ENCODE data around the gene PHF5A.

The PHF5A gene, protein sequence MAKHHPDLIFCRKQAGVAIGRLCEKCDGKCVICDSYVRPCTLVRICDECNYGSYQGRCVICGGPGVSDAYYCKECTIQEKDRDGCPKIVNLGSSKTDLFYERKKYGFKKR

DNA sequence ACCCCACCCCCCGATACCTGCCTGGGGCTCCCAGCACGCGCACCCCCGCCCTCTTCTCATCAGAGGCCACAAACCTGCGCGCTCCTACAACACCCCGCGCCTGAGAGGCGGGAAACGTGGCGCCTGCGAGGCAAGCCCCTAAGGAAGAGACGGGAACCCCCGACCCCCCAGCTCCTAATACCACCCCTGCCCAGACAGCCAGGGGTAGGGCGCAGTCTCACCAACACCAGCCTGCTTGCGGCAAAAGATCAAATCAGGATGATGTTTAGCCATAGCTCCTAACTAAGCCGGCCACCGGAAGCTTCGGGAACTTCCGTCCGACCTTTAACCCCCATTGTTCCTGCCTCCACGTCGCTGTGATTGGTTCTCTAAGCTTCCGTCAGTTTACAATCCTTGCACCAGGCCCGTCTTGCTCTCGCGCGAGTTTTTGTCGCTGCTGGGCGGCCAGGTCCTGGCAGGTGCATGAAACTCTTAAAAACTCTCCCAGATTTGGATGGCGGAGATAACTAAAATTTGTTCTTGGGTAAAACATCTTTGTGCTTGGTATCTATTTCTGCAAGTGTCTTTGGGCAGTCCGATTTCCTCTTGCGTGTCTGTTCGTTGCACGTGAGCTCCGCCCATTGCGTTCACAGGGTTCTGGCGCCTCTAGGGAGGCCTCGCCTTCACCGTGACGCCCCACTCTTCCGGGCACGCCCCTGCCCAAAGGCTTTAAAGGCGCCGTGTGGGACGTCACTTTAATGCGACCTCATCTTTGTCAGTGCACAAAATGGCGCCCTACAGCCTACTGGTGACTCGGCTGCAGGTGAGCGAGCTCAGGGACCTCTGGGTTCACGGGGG is at the start of gene PHF5A, which contains the start of gene ACO2:
Gene PHF5A, minus strand, starts transcription at position 312 of the 837 bp plus-strand sequence. Its CDS starts 39 bp downstream, at position 273.
Gene ACO2, plus strand, starts transcription at position 737 of the 837 bp plus-strand sequence. Its CDS starts 30 bp downstream, at position 767.
- DNase-seq = peak; percentile 98

DNA sequence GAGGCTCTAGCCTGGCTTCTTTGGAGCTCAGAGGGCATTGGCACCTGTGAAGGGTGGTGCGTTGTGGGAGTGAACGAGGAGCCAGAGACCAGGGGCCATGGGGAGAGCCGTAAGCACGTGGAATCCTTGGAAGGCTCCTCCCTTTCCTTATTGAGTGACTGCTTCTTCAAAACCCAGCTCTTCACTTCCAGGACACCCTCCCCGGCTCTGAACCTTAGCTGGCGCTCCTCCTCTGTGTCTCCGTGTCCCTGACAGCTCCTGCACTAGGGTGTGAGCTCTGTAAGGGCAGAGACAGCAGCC is 49.5 kb upstream of the PHF5A start:
- no peak for DNase-seq

DNA sequence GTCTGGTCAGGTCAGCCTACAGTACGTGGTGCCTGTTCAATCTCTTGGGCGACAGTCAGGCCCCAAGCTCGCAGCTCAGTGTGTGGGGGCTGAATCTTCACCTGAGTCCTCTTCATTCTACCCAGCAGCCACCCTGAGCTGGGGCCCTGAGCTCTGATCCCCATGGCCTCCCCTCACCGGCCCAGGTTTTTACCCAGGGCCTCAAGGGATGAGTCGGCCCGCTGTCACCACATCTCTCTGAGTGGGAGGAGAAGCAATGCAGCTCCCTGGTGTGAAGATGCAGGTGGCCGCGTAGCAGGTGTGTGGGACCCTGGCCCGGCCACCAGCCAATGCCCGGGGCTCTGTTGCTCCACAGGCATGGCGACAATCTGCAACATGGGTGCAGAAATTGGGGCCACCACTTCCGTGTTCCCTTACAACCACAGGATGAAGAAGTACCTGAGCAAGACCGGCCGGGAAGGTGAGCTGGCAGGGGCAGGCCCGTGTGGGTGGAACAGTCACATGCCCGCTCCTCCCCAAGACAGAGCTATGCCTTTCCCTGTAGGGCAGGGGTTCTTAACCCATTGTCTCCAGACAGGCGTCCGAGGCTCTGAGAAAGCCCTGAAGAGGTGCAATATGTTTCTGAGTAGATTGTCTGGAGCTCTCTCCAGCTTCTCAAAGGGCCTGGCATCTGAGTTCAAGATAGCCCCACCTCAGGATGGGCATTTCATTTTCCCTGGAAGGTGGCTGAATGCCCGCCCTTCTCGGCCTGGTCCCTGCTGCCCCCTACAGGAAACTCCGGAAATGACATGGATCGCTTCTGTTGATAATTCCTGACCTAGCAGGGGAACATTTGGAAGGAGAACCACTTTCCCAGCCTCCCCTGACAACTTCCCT is 48.9 kb upstream of the PHF5A start:
- peak; percentile 73 for DNase-seq

DNA sequence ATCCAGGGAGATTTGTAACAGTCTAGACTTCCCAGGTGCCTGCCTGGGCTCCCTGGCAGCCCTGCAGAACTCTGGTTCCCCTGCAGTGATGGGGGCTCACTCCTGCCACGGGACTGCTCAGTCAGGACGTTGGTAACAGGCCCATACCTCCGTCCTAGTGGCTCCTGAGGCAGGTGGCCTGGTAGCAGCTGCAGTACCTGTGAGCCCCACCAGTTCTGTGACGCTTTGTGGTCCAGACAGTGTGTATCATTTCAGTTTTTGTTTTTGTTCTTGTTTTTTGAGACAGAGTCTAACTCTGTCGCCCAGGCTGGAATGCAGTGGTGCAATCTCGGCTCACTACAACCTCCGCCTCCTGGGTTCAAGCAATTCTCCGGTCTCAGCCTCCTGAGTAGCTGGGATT is 48.0 kb upstream of the PHF5A start:
- DNase-seq = no peak

DNA sequence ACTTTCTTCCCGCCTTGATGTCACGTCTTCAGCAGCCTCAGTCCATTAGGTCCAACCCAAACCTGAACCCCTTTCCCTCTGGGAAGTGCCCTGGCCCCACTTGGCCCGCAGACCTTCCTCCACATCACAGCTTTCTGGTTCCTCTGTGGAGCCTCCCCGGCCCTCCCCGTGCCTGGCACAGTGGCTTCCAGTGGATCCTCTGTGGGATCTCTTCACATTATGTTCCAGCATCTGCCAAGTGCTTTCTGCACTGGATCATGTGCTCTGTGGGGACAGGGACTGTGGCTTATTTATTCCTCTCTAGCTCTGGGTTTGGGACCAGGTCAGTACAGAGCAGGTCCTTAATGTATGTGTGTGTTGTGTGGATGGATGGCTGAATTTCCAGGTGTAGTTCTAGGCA is 44.9 kb upstream of the PHF5A start:
- no peak for DNase-seq

DNA sequence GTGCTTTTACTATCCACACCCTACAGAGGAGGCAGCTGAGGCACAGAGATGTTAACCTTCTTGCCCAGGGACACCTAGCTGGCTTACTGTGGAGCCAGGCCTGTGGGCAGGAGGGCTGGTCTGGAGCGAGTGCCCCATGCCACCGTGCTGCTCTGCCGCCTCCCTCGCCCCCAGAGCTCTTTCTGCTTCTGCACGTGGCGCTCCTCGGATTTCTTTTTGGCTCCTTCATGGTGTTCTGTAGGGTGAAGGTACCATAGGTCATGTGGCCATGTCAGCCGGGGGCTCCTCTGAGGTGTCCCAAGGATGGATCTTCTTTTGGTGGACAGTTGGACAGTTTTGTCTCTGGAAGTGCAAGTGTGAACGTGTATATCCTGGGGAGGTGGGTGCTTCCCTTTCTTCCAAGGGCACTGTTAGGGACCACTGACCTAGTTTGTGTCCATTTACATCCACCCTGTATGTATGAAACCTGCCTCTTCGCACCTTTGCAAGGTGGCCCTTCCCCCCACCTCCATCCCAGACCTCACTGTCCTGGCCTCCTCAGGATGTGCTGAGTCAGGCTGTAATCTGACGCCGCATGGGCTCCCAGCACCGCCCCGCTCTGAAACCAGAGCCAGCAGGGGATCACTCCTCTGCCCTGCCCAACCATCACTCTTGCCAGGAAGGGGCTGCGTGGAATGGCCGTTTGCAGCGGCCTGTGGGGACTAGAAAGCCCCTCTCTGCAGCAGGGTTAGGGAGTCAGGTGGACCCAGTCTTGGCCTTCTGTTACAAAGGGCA is 44.1 kb upstream of the PHF5A start:
- no peak for DNase-seq

DNA sequence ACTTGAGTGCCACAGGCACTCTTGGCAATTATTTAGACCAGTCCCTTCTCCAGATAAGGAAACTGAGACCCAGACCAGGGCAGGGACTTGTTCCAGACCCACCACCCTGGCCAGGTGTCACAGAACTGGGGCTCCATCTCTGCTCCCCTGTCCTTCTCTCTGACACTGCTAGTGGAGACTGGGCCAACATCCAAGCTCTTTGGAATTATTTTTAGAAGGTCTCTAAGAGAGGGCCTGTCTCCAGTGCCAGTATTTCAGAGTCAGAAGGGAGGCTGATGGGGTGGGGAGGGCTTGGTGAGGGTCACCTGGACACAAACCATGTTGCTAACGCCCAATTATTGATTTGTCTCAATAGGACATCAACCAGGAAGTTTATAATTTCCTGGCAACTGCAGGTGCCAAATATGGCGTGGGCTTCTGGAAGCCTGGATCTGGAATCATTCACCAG is 43.1 kb upstream of the PHF5A start:
- DNase-seq = no peak

DNA sequence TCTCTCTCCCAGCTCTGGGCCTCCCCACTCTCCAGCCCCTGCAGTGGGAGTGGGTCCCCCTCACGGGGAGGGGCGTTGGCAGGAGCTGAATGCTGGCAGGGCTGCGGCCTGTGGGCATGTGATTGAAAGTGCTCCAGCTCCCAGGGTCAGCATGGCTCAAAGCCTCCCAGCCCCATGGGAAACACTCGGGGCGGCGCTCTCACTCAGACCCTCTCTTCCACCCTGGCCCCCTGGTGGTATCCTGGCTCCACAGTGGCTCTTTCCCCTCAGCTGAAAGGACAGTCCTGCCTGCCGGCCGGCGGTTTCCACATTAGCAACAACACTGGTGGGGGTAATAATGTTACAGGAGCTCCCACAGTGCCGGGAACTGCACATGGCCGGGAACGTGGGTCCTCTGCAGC is 40.3 kb upstream of the PHF5A start:
- DNase-seq = no peak

DNA sequence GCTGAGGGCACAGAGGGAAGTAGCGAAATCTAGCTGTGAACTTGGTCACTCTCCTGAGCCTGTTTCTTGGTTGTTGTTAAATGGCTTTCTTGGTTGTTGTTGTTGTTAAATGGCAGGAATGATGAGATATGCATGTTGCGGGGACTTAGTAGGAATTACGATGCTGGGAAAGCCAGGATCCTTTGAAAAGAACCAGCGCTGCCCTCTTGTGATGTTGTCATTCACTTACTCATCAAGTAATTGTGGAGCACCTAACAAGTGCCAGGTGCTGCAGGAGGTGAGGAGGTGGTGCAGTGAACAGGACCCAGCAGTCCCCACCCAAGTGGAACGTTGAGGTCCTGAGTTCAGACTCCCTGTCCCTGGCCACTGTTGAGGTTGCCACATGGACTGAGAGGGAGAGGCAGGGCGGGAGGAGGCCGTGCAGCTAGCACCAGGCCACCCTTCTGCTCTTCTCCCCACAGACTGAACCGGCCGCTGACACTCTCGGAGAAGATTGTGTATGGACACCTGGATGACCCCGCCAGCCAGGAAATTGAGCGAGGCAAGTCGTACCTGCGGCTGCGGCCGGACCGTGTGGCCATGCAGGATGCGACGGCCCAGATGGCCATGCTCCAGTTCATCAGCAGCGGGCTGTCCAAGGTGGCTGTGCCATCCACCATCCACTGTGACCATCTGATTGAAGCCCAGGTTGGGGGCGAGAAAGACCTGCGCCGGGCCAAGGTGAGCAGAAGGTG is 39.0 kb upstream of the PHF5A start:
- DNase-seq = no peak

DNA sequence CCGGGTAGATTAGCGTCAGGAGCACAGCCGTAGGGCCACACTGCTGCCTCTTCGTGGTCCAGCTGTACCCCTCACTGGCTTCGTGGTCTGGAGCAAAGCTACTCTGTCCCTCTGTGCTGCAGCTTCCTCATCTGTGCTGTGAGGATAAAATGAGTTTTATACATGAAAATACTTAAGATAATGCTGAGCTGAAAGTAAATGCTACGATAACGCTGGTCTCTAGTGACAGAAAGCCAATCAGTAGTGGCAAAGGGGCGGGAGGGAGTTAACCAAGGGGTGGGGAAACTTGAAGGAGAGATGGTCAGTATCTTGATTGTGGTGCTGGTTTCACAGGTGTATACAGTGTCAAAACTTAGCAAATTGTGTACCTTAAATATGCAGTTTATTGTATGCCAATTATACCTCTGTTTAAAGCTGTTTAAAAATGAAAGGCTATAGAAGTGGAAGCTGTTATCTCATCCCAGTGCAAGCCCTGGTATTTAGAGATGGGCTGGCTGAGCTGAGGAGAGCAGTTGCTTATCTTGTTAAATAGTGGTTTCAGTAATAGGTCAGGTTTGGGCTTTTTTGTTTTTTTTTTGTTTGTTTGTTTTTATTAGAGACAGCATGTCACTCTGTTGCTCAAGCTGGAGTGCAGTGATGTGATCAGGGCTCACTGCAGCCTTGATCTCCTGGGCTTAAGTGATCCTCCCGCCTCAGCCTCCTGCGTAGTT is 37.2 kb upstream of the PHF5A start:
- DNase-seq = no peak

DNA sequence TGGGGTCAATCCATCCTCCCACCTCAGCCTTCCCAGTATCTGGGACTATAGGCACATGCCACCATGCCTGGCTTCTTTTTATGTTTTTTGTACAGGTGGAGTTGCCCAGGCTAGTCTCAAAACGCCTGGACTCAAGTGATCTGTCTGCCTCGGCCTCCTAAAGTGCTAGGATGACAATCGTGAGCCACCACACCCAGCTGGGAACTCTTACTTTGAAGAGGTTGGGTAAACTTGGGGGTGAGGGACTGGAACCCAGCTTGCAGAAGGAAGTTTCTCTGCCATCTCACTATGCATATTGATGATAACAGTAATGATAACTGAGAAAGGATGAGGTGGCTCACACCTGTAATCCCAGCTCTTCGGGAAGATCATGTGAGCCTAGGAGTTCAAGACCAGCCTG is 36.3 kb upstream of the PHF5A start:
- DNase-seq = no peak

DNA sequence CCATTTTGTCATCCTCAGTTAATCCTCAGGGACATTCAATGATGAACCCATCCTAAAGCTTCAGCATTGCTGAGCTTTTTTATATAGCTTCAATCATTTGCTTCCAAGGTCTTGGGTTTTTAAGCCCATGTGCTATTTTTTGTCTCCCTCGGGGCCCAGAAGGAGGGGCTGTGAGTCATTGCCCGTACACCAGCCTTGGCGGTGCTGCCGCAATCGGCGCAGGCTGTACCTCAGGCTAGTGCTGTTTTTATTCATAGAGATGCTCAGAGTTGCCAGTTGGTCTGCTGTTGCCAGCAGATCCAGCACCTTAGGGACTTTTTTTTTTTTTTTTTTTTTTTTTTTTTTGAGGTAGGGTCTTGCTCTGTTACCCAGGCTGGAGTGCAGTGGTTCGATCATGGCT is 35.9 kb upstream of the PHF5A start:
- DNase-seq = no peak

DNA sequence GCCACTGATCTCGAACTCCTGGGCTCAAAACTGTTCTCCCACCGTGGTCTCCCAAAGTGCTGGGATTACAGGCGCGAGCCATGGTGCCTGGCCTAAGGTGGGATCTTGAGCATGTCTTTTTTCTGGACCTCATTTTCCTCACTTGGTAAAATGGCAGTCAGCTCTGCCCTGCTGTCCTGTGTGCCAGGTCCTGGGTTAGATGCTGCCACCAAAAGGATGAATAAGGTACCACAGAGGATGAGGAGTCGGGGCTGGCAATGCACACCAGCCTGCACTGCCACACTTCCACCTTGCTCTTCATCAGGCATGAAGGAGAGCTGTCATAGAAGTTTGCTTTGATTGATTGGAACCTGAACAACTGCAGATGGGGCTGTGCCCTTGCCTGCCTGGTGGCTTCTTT is 32.7 kb upstream of the PHF5A start:
- DNase-seq = no peak

DNA sequence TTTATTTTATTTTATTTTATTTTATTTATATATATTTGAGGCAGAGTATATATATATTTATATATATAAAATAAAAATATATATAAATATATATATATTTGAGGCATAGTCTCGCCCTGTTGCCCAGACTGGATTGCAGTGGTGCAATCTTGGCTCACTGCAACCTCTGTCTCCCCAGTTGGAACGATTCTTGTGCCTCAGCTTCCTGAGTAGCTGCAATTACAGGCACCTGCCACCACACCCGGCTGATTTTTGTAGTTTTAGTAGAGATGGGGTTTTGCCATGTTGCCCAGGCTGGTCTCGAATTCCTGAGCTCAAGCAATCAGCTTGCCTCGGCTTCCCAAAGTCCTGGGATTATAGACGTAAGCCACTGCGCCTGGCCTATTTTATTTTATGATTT is 31.8 kb upstream of the PHF5A start:
- no peak for DNase-seq

DNA sequence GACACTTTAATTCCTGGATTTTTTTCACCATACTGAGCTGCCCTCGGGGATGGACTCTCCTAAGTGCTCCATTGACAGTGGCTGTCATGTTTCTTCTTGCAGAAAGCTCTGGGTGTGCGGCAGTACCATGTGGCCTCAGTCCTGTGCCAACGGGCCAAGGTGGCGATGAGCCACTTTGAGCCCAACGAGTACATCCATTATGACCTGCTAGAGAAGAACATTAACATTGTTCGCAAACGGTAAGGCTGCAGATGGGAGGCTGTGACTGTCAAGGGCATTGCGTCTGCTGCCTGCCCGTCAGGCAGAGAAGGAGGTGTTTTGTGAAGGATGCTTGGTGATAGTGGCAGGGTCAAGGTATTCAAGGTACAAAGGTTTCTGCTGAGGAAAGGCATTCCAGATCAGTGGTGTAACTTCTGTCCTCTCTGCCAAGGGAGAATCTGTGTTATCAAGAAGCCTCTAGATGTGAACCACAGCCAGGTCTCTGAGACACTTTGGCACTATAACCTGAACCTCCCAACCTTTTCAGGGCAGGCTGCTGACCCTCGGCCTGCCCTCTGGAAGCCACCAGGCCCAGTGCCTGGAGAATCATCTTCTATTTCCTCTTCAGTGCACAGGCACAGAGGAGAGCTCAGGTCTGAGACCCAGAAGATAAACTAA is 31.3 kb upstream of the PHF5A start:
- no peak for DNase-seq

DNA sequence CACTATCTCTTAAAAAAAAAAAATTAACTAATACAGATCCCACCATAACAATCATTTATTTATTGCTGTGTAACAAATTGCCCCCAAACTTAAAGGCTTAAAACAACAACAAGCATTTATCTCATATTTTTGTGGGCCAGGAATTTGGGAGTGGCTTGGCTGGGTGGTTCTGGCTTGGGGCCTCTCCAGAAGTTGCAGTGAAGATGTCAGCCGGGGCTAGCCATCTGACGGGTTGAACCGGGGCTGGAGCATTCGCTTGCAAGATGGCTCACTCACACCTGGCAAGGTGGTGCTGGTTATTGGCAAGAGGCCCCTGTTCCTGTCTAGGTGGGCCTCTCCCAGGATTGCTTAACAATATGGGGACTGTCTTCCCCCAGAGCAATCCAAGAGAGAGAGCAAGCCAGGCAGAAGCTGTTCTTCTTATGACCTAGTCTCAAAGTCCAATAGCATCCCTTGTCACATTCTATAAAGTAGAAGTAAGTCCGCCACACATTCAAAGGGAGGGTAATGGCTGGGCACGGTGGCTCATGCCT is 29.9 kb upstream of the PHF5A start:
- no peak for DNase-seq

DNA sequence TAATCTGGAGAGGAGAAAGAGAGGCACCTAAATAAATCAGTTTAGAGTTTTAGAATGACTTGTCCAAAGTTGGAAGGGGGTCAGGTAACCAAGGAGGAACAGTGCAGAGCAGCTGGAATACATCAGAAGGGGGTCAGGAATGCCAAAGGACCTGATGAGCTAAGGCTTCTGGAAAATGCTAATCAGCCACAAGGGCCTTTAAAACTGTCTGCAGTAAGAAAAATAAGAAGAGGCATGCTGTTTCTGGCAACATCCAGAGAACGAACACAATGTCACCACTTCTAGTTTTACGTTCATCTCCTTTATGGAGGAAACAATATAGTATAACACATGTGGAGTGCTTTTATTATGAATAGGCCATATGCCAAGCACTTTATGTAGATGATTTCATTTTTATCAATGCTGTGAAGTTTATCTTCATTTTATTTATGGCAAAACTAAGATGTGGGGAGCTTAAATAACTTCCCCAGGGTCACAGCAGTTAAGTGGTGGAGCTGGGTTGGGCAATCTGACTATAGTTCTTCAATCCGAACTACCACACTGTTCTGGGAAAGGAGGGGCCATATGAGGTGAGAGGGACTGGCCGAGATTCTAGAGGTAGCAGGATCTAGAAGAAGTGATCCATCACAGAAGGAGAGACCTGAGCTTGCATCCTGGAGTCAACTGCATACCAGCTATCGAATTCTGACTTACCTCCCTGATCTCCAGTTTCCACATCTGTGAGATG is 23.0 kb upstream of the PHF5A start:
- peak; percentile 53 for DNase-seq

DNA sequence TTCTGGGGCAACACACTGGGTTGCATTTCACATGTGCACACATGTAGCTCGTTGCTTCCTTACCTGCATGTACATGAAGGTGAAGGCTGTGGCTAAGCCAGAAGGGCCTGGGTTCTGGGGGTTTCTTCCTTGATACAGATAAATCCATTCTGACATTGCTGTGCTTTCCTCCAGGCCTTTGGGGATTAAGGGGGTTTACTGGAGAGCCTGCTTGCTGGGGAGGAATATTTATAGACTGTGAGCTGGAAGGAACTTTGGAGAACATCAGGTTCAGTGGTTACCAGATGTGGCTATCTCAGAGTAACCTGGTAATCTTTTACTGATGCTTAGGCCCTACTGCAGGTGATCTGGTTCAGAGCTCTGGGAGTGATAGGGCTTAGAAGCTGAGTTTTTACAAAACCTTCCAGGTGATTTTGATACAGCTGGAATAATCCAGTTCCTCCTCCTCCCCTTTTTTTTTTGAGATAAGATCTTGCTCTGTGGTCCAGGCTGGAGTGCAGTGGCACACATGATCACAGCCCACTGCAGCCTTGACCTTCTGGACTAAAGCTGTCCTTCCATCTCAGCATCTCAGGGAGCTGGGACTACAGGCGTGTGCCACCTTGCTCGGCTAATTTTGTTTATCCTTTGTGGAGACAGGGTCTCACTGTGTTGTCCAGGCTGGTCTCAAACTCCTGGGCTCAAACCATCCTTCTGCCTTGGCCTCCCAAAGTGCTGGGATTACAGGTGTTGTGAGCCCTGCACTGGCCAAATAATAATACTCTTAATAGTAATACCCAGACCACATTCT is 20.3 kb upstream of the PHF5A start:
- DNase-seq = no peak

DNA sequence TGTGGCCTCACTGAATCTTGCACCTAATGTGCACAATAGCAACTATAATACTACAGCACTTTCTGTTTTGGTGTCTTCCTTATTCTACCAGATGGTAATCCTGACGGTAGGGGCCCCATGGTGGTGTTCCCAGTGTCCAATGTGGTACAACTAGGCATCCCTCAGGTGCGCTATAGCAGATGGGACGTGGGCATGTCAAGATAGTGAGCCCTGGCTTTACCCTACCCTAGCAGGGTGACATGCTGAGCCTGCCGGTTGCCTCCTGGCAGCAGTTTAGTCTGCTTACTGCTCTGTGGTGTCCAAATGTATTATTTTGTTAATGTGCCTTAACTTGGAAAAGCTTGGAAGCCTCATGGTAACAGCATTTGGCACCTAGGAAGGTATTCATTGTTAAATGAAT is 19.6 kb upstream of the PHF5A start:
- DNase-seq = no peak

Data from right hindlimb (tissue), 1 donor.